ENCODE measurements around the gene B9D1.

The B9D1 gene

DNA sequence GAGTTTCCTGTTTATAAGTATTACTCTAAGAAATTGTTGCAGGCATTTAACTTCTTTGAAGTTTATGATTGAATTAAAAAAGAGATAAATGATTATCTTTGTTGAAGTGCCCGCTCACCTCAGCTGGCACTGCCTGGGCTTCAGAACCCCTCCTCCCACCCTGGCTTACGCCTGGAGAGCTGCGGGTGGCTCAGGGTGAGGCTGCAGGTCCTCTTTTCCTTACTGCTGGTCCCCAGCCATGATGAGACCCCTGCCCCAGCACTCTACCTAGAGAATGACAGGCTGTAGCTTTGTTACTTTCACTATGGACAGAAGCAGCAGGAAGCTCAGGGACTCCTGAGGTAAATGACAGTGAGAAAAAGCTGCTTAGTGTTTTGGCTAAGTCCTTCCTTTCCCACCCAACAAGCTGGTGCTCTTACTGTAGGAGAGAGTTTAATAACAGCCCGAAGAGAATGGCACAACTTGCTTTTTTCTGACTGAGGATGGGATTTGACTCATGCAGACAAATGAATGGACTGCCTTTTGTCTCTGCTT is 63.2 kb downstream of the B9D1 start:
- Histone ChIP-seq H3K9ac (ENCODE audit: low read length in 2 of 2) (no peak overlapping the region), H3K27ac (ENCODE audit: low read length) (no peak overlapping the region), H3K36me3 (ENCODE audit: control insufficient read depth in 2 of 2, insufficient read depth in 2 of 2, low read length in 2 of 2) (peaks cover 0 to 3% of the 10 kb centered on the region in 2 donors), H3K4me1 (ENCODE audit: control insufficient read depth, insufficient read depth, low read length) (peaks cover 39% of the 10 kb centered on the region), H3K9me3 (ENCODE audit: control insufficient read depth in 2 of 2, low read length in 2 of 2) (no peaks in the 10 kb centered on the region), H3K4me3 (ENCODE audit: low read length in 2 of 2) (no peak overlapping the region), H3K27me3 (ENCODE audit: control insufficient read depth in 1 of 2, insufficient read depth in 2 of 2, low read length in 2 of 2) (no peaks in the 10 kb centered on the region)

GRCh38 chr17:19298569-19299213 is 63.8 kb downstream of the B9D1 start:
- peaks cover 39% of the 10 kb centered on the region for H3K4me1 ChIP-seq (ENCODE audit: control insufficient read depth, insufficient read depth, low read length)
- H3K27me3 ChIP-seq (ENCODE audit: control insufficient read depth in 1 of 2, insufficient read depth in 2 of 2, low read length in 2 of 2): no peaks in the 10 kb centered on the region
- no peak overlapping the region for H3K27ac ChIP-seq (ENCODE audit: low read length)

GRCh38 chr17:19296786-19297778 is 65.4 kb downstream of the B9D1 start:
- peaks cover 39% of the 10 kb centered on the region for H3K4me1 ChIP-seq (ENCODE audit: control insufficient read depth, insufficient read depth, low read length)
- H3K27me3 ChIP-seq (ENCODE audit: control insufficient read depth in 1 of 2, insufficient read depth in 2 of 2, low read length in 2 of 2): no peaks in the 10 kb centered on the region
- no peak overlapping the region for H3K9ac ChIP-seq (ENCODE audit: low read length in 2 of 2)
- no peak overlapping the region for H3K4me3 ChIP-seq (ENCODE audit: low read length in 2 of 2)
- H3K27ac ChIP-seq (ENCODE audit: low read length): no peak overlapping the region
- H3K36me3 ChIP-seq (ENCODE audit: control insufficient read depth in 2 of 2, insufficient read depth in 2 of 2, low read length in 2 of 2): no peaks in the 10 kb centered on the region
- H3K9me3 ChIP-seq (ENCODE audit: control insufficient read depth in 2 of 2, low read length in 2 of 2): no peaks in the 10 kb centered on the region

More at GRCh38 chr17:19298569-19299213, 63.8 kb downstream of the B9D1 start:
- H3K9ac ChIP-seq (ENCODE audit: low read length in 2 of 2): no peak overlapping the region
- no peaks in the 10 kb centered on the region for H3K36me3 ChIP-seq (ENCODE audit: control insufficient read depth in 2 of 2, insufficient read depth in 2 of 2, low read length in 2 of 2)
- no peak overlapping the region for H3K4me3 ChIP-seq (ENCODE audit: low read length in 2 of 2)
- H3K9me3 ChIP-seq (ENCODE audit: control insufficient read depth in 2 of 2, low read length in 2 of 2): no peaks in the 10 kb centered on the region

DNA sequence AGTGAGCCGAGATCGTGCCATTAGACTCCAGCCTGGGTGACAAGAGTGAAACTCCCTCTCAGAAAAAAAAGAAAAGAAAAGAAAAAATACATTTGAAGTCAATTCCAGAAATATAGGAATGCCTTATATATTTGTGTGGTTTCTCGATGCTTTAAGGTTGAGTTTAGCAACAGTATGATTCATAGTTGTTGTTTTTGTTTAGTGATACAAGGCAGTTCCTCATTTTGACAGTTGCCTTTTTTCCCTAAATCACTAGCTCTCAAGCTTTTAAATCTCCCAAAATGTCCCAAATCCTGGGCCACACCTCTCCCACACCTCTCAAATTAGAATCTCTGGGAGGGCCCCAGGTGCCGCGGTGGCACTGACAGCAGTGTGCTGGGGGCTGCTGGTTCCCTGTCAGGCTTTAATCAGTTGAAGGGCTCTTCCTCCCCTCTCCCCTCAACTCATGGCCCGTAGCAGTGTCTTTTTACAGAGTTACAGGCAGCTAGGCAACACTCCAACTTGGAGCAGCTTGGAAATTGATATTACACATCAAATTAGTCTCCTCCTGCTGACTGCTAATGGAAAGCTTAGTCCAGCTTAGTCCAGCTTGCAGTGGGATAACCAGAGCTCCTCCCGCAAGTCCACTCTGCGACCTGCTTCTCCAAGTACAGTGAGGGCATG is 66.9 kb downstream of the B9D1 start:
- no peak overlapping the region for H3K9ac ChIP-seq (ENCODE audit: low read length in 2 of 2)
- no peak overlapping the region for H3K27ac ChIP-seq (ENCODE audit: low read length)
- H3K9me3 ChIP-seq (ENCODE audit: control insufficient read depth in 2 of 2, low read length in 2 of 2): no peaks in the 10 kb centered on the region
- H3K27me3 ChIP-seq (ENCODE audit: control insufficient read depth in 1 of 2, insufficient read depth in 2 of 2, low read length in 2 of 2): no peaks in the 10 kb centered on the region
- no peaks in the 10 kb centered on the region for H3K36me3 ChIP-seq (ENCODE audit: control insufficient read depth in 2 of 2, insufficient read depth in 2 of 2, low read length in 2 of 2)
- no peak overlapping the region for H3K4me3 ChIP-seq (ENCODE audit: low read length in 2 of 2)
- peaks cover 45% of the 10 kb centered on the region for H3K4me1 ChIP-seq (ENCODE audit: control insufficient read depth, insufficient read depth, low read length)

GRCh38 chr17:19294443-19294842 is 68.1 kb downstream of the B9D1 start:
- no peak overlapping the region for H3K27ac ChIP-seq (ENCODE audit: low read length)
- peaks cover 55% of the 10 kb centered on the region for H3K4me1 ChIP-seq (ENCODE audit: control insufficient read depth, insufficient read depth, low read length)
- peak overlapping the region in 1 of 2 donors; percentile 27 for H3K9ac ChIP-seq (ENCODE audit: low read length in 2 of 2)

More at GRCh38 chr17:19294443-19294842, 68.1 kb downstream of the B9D1 start:
- Histone ChIP-seq H3K36me3 (ENCODE audit: control insufficient read depth in 2 of 2, insufficient read depth in 2 of 2, low read length in 2 of 2) (no peaks in the 10 kb centered on the region), H3K9me3 (ENCODE audit: control insufficient read depth in 2 of 2, low read length in 2 of 2) (no peaks in the 10 kb centered on the region), H3K27me3 (ENCODE audit: control insufficient read depth in 1 of 2, insufficient read depth in 2 of 2, low read length in 2 of 2) (no peaks in the 10 kb centered on the region), H3K4me3 (ENCODE audit: low read length in 2 of 2) (no peak overlapping the region)
